HepG2 (cell line): ENCODE results near the gene NOM1. TPM values are rescaled to one million over a fixed set of nuclear protein-coding genes. Genes with fewer than 3 reads are reported as not detected.

ENCODE experiments used
- ARID2 ChIP-seq: sonication (generic); formaldehyde crosslinking; IDR thresholded peaks from 2 replicates; pipeline ENCODE4 v1.8.1; 2022; ENCODE audit warnings: mild to moderate bottlenecking, missing genetic modification reagents, borderline replicate concordance
- CHCHD3 ChIP-seq: sonication (generic); formaldehyde crosslinking; IDR thresholded peaks from 2 replicates; pipeline ENCODE4 v1.8.0; 2022; ENCODE audit warnings: mild to moderate bottlenecking, missing genetic modification reagents, moderate library complexity
- EED ChIP-seq: sonication (generic); formaldehyde crosslinking; IDR thresholded peaks from 2 replicates; pipeline ENCODE4 v1.5.0; 2020; ENCODE audit warnings: mild to moderate bottlenecking, missing genetic modification reagents
- HCFC1 ChIP-seq: fragments of 150-350 bp; IDR thresholded peaks from 2 replicates; pipeline ENCODE4 v1.6.1; 2014; ENCODE audit warnings: low read depth, low read length
- NCOA2 ChIP-seq: sonication (generic); formaldehyde crosslinking; IDR thresholded peaks from 2 replicates; pipeline ENCODE4 v1.8.0; 2022; ENCODE audit warnings: inconsistent platforms
- NCOR1 ChIP-seq: fragments of 200-600 bp; sonication (generic); IDR thresholded peaks from 2 replicates; pipeline ENCODE4 v1.7.0; 2017; ENCODE audit warnings: antibody characterized with exemption, low read length, borderline replicate concordance
- SMARCC2 ChIP-seq: fragments of 450-650 bp; IDR thresholded peaks from 2 replicates; pipeline ENCODE4 v1.6.1; 2017; ENCODE audit warnings: antibody characterized with exemption, mild to moderate bottlenecking
- SP140L ChIP-seq: sonication (generic); formaldehyde crosslinking; IDR thresholded peaks from 2 replicates; pipeline ENCODE4 v1.4.0; 2020; ENCODE audit warnings: missing genetic modification reagents, borderline replicate concordance
- UBTF ChIP-seq: sonication (generic); formaldehyde crosslinking; IDR thresholded peaks from 2 replicates; pipeline ENCODE4 v1.4.0; 2020; ENCODE audit warnings: mild to moderate bottlenecking, missing genetic modification reagents
- ZBTB14 ChIP-seq: sonication (generic); formaldehyde crosslinking; IDR thresholded peaks from 2 replicates; pipeline ENCODE4 v1.4.0; 2020; ENCODE audit warnings: missing genetic modification reagents
- ZBTB38 ChIP-seq: sonication (generic); formaldehyde crosslinking; IDR thresholded peaks from 2 replicates; pipeline ENCODE4 v1.5.1; 2020; ENCODE audit warnings: mild to moderate bottlenecking, missing genetic modification reagents
- ZEB1 ChIP-seq: IDR thresholded peaks from 2 replicates; pipeline ENCODE4 v1.6.1; 2012; ENCODE audit warnings: mild to moderate bottlenecking, low read depth, inconsistent platforms; ENCODE audit not compliant: insufficient replicate concordance
- ZNF24 ChIP-seq: fragments of 450-650 bp; IDR thresholded peaks from 2 replicates; pipeline ENCODE4 v1.6.1; 2017; ENCODE audit warnings: antibody characterized with exemption, mild to moderate bottlenecking
- ZNF263 ChIP-seq: sonication (generic); formaldehyde crosslinking; IDR thresholded peaks from 2 replicates; pipeline ENCODE4 v1.4.0; 2020; ENCODE audit warnings: missing genetic modification reagents
- ZNF296 ChIP-seq: sonication (generic); formaldehyde crosslinking; conservative IDR thresholded peaks from 2 replicates; pipeline ENCODE4 v1.5.0; 2020; ENCODE audit warnings: mild to moderate bottlenecking, missing genetic modification reagents
- ZNF317 ChIP-seq: sonication (generic); formaldehyde crosslinking; IDR thresholded peaks from 2 replicates; pipeline ENCODE4 v1.5.0; 2020; ENCODE audit warnings: mild to moderate bottlenecking, missing genetic modification reagents
- ZNF441 ChIP-seq: sonication (generic); formaldehyde crosslinking; IDR thresholded peaks from 2 replicates; pipeline ENCODE4 v1.7.0; 2021; ENCODE audit warnings: missing genetic modification reagents, borderline replicate concordance
- ZNF572 ChIP-seq: sonication (generic); formaldehyde crosslinking; IDR thresholded peaks from 2 replicates; pipeline ENCODE4 v1.5.1; 2020; ENCODE audit warnings: mild to moderate bottlenecking, missing genetic modification reagents
- ZNF75D ChIP-seq: sonication (generic); formaldehyde crosslinking; IDR thresholded peaks from 2 replicates; pipeline ENCODE4 v1.8.1; 2023; ENCODE audit warnings: missing genetic modification reagents, mild to moderate bottlenecking, borderline replicate concordance
- ZSCAN5A ChIP-seq: sonication (generic); formaldehyde crosslinking; IDR thresholded peaks from 2 replicates; pipeline ENCODE4 v1.8.0; 2022; ENCODE audit warnings: mild to moderate bottlenecking, missing genetic modification reagents, borderline replicate concordance
- polyA plus RNA-seq, 8 experiments: library from polyadenylated mRNA; depleted of rRNA in 3 of 8; stranded (reverse) in 7 of 8; unstranded in 1 of 8; fragments of >200 nt; fragmentation: Illumina TruSeq in 4 of 8; extraction: Trizol in 4 of 8; gene quantifications; 2 replicates each; pipeline versions ENCODE4 v1.2.1 to v1.2.3, GENCODE V29; 2011 to 2016; ENCODE audit warnings: low read depth in 4 of 8, missing spikeins in 1 of 8, mixed read lengths in 1 of 8; ENCODE audit not compliant: insufficient read depth in 1 of 8
- total RNA-seq, 5 experiments: library from RNA; depleted of rRNA; stranded (reverse); fragments of >200 nt; fragmentation: Illumina TruSeq; extraction: Trizol; gene quantifications; 2 replicates each; pipeline ENCODE4 v1.2.3, GENCODE V29; 2016; ENCODE audit warnings: low read depth in 1 of 5
- TF ChIP-seq, protein P1 (sequence below): sonication (generic); formaldehyde crosslinking; IDR thresholded peaks from 2 replicates; pipeline ENCODE4; 2020; ENCODE audit warnings: missing genetic modification reagents, mild to moderate bottlenecking, borderline replicate concordance
- TF ChIP-seq, protein P2 (sequence below): sonication (generic); formaldehyde crosslinking; IDR thresholded peaks from 2 replicates; pipeline ENCODE4 v1.4.0; 2020; ENCODE audit warnings: missing genetic modification reagents

The NOM1 gene
- total and polyA plus RNA-seq, 2 of the 13 experiments (the other 11 are each of a cell fraction or from before 2014, with no cell fraction given): 14.2 to 26.2 TPM

GRCh38 chr7:156942708-156943090 is 6.8 kb upstream of the NOM1 start (continued):
- TF ChIP-seq, protein P1, sequence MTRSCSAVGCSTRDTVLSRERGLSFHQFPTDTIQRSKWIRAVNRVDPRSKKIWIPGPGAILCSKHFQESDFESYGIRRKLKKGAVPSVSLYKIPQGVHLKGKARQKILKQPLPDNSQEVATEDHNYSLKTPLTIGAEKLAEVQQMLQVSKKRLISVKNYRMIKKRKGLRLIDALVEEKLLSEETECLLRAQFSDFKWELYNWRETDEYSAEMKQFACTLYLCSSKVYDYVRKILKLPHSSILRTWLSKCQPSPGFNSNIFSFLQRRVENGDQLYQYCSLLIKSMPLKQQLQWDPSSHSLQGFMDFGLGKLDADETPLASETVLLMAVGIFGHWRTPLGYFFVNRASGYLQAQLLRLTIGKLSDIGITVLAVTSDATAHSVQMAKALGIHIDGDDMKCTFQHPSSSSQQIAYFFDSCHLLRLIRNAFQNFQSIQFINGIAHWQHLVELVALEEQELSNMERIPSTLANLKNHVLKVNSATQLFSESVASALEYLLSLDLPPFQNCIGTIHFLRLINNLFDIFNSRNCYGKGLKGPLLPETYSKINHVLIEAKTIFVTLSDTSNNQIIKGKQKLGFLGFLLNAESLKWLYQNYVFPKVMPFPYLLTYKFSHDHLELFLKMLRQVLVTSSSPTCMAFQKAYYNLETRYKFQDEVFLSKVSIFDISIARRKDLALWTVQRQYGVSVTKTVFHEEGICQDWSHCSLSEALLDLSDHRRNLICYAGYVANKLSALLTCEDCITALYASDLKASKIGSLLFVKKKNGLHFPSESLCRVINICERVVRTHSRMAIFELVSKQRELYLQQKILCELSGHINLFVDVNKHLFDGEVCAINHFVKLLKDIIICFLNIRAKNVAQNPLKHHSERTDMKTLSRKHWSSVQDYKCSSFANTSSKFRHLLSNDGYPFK: no peak
- TF ChIP-seq ZBTB14 (CRISPR knock-in tag) (no peak), ZNF263 (CRISPR knock-in tag) (peak; percentile 82), ZNF317 (no peak), ZNF441 (CRISPR knock-in tag) (peak; percentile 98), SMARCC2 (no peak), SP140L (CRISPR knock-in tag) (no peak), ARID2 (CRISPR knock-in tag) (no peak), HCFC1 (no peak), ZNF296 (no peak), ZNF75D (CRISPR knock-in tag) (no peak), CHCHD3 (CRISPR knock-in tag) (no peak), ZNF24 (no peak), NCOA2 (no peak), ZBTB38 (CRISPR knock-in tag) (peak; percentile 34; the same call in 1 of the 2 replicates), ZSCAN5A (CRISPR knock-in tag) (0 out of 2 replicates have a peak, but pooled peaks have one; percentile 17), NCOR1 (no peak), EED (CRISPR knock-in tag) (no peak), ZEB1 (peak; percentile 13), ZNF572 (CRISPR knock-in tag) (0 out of 2 replicates have a peak, but pooled peaks have one; percentile 12), UBTF (CRISPR knock-in tag) (peak; percentile 71)
- TF ChIP-seq, protein P2, sequence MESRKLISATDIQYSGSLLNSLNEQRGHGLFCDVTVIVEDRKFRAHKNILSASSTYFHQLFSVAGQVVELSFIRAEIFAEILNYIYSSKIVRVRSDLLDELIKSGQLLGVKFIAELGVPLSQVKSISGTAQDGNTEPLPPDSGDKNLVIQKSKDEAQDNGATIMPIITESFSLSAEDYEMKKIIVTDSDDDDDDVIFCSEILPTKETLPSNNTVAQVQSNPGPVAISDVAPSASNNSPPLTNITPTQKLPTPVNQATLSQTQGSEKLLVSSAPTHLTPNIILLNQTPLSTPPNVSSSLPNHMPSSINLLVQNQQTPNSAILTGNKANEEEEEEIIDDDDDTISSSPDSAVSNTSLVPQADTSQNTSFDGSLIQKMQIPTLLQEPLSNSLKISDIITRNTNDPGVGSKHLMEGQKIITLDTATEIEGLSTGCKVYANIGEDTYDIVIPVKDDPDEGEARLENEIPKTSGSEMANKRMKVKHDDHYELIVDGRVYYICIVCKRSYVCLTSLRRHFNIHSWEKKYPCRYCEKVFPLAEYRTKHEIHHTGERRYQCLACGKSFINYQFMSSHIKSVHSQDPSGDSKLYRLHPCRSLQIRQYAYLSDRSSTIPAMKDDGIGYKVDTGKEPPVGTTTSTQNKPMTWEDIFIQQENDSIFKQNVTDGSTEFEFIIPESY: peak; percentile 73
